HG02759 (cell line): Measurements from ENCODE around the gene CTAG1B.
"Not testable (repeated sequence)": the region's sequence is repeated elsewhere in the genome, so short reads cannot be mapped to it uniquely, and the experiment has no call there.

Source experiments
- ATAC-seq: cut with Tn5 transposase; IDR thresholded peaks from one replicate; pipeline ENCODE4 v1.9.1; 2021; ENCODE audit warnings: mild to moderate bottlenecking, moderate library complexity; ENCODE audit not compliant: unreplicated experiment

CTAG1B gene

GRCh38 chrX:154590415-154590814 is 28.7 kb downstream of the CTAG1B start:
- not testable (repeated sequence) for ATAC-seq

- ATAC-seq = not testable (repeated sequence)
These were observed 34.4 kb downstream of the CTAG1B start, which contains the start of gene CTAG1A for GRCh38 chrX:154584585-154585183. Gene CTAG1A (plus strand): TSS chrX:154585133. CDS start chrX:154585207, 74 bp downstream.

GRCh38 chrX:154582994-154583393 is 36.1 kb downstream of the CTAG1B start:
- ATAC-seq = not testable (repeated sequence)

- not testable (repeated sequence) for ATAC-seq
These were observed 44.0 kb downstream of the CTAG1B start for GRCh38 chrX:154575076-154575475.

- ATAC-seq = not testable (repeated sequence)
These were observed 46.0 kb downstream of the CTAG1B start for GRCh38 chrX:154573061-154573460.

- ATAC-seq = not testable (repeated sequence)
These were observed 48.7 kb downstream of the CTAG1B start for GRCh38 chrX:154570361-154570760.
